Measurements from ENCODE around the gene PXDC1.
"Not testable (repeated sequence)": the region's sequence is repeated elsewhere in the genome, so short reads cannot be mapped to it uniquely, and the experiment has no call there.

Gene PXDC1

GRCh38 chr6:3768502-3768901 is 17.0 kb upstream of the PXDC1 start:
- H3K9me2 ChIP-seq (replicated peaks; ENCODE audit: low read depth, low read length): no peaks in the 10 kb centered on the region
- no peaks in the 10 kb centered on the region for H3K27me3 ChIP-seq (ENCODE audit: insufficient read depth, low read length, poor library complexity, severe bottlenecking)
- H2AFZ ChIP-seq (ENCODE audit: low read length): no peak overlapping the region
- no peak overlapping the region for H3K9ac ChIP-seq (ENCODE audit: low read depth, low read length, poor library complexity, severe bottlenecking)
- H3K36me3 ChIP-seq (ENCODE audit: insufficient read depth, low read length): no peaks in the 10 kb centered on the region
- H4K20me1 ChIP-seq (ENCODE audit: insufficient read depth, low read length, poor library complexity, severe bottlenecking): no peaks in the 10 kb centered on the region
- no peaks in the 10 kb centered on the region for H3K9me3 ChIP-seq (ENCODE audit: insufficient read depth, low read depth, low read length)
- H3K4me1 ChIP-seq (ENCODE audit: insufficient read depth, low read length, poor library complexity, severe bottlenecking): no peaks in the 10 kb centered on the region
- no peak overlapping the region for H3K4me2 ChIP-seq (ENCODE audit: low read depth, low read length, poor library complexity, severe bottlenecking)
- no peaks in the 10 kb centered on the region for H3F3A ChIP-seq (ENCODE audit: low read depth)
- TF ChIP-seq CTCF (conservative IDR thresholded peaks at IDR 0.05; ENCODE audit: low read length) (no peak), EZH2phosphoT487 (IDR thresholded peaks at IDR 0.05; ENCODE audit: borderline replicate concordance) (no peak)
- H3K4me3 ChIP-seq (ENCODE audit: low read length, poor library complexity, severe bottlenecking): no peak overlapping the region
- H3K79me2 ChIP-seq (ENCODE audit: insufficient read depth, low read length): no peaks in the 10 kb centered on the region

- H4K20me1 ChIP-seq (ENCODE audit: insufficient read depth, low read length, poor library complexity, severe bottlenecking); H3K4me2 ChIP-seq (ENCODE audit: low read depth, low read length, poor library complexity, severe bottlenecking); H3K9me3 ChIP-seq (ENCODE audit: insufficient read depth, low read depth, low read length); H3K4me1 ChIP-seq (ENCODE audit: insufficient read depth, low read length, poor library complexity, severe bottlenecking); H2AFZ ChIP-seq (ENCODE audit: low read length); H3K4me3 ChIP-seq (ENCODE audit: low read length, poor library complexity, severe bottlenecking); H3K36me3 ChIP-seq (ENCODE audit: insufficient read depth, low read length); H3K79me2 ChIP-seq (ENCODE audit: insufficient read depth, low read length); H3K9ac ChIP-seq (ENCODE audit: low read depth, low read length, poor library complexity, severe bottlenecking); H3K27me3 ChIP-seq (ENCODE audit: insufficient read depth, low read length, poor library complexity, severe bottlenecking); H3F3A ChIP-seq (ENCODE audit: low read depth); H3K9me2 ChIP-seq (replicated peaks; ENCODE audit: low read depth, low read length): not testable (repeated sequence)
Observed at GRCh38 chr6:3767483-3767882, 16.0 kb upstream of the PXDC1 start.

- H3F3A ChIP-seq (ENCODE audit: low read depth): no peaks in the 10 kb centered on the region
- no peaks in the 10 kb centered on the region for H3K9me2 ChIP-seq (replicated peaks; ENCODE audit: low read depth, low read length)
- no peaks in the 10 kb centered on the region for H3K79me2 ChIP-seq (ENCODE audit: insufficient read depth, low read length)
- no peaks in the 10 kb centered on the region for H3K9me3 ChIP-seq (ENCODE audit: insufficient read depth, low read depth, low read length)
- H3K4me3 ChIP-seq (ENCODE audit: low read length, poor library complexity, severe bottlenecking): no peak overlapping the region
- TF ChIP-seq EZH2phosphoT487 (IDR thresholded peaks at IDR 0.05; ENCODE audit: borderline replicate concordance) (no peak), CTCF (conservative IDR thresholded peaks at IDR 0.05; ENCODE audit: low read length) (no peak)
- H3K36me3 ChIP-seq (ENCODE audit: insufficient read depth, low read length): no peaks in the 10 kb centered on the region
- no peaks in the 10 kb centered on the region for H3K27me3 ChIP-seq (ENCODE audit: insufficient read depth, low read length, poor library complexity, severe bottlenecking)
- H3K9ac ChIP-seq (ENCODE audit: low read depth, low read length, poor library complexity, severe bottlenecking): no peak overlapping the region
- no peak overlapping the region for H3K4me2 ChIP-seq (ENCODE audit: low read depth, low read length, poor library complexity, severe bottlenecking)
- H3K4me1 ChIP-seq (ENCODE audit: insufficient read depth, low read length, poor library complexity, severe bottlenecking): no peaks in the 10 kb centered on the region
- H4K20me1 ChIP-seq (ENCODE audit: insufficient read depth, low read length, poor library complexity, severe bottlenecking): no peaks in the 10 kb centered on the region
- H2AFZ ChIP-seq (ENCODE audit: low read length): no peak overlapping the region
Observed at GRCh38 chr6:3766214-3766613, 14.7 kb upstream of the PXDC1 start.

GRCh38 chr6:3765415-3765814 is 13.9 kb upstream of the PXDC1 start:
- H3K4me1 ChIP-seq (ENCODE audit: insufficient read depth, low read length, poor library complexity, severe bottlenecking): no peaks in the 10 kb centered on the region
- no peak overlapping the region for H2AFZ ChIP-seq (ENCODE audit: low read length)
- H3K9me3 ChIP-seq (ENCODE audit: insufficient read depth, low read depth, low read length): no peaks in the 10 kb centered on the region
- no peaks in the 10 kb centered on the region for H4K20me1 ChIP-seq (ENCODE audit: insufficient read depth, low read length, poor library complexity, severe bottlenecking)
- H3K79me2 ChIP-seq (ENCODE audit: insufficient read depth, low read length): no peaks in the 10 kb centered on the region
- no peaks in the 10 kb centered on the region for H3K9me2 ChIP-seq (replicated peaks; ENCODE audit: low read depth, low read length)
- TF ChIP-seq CTCF (conservative IDR thresholded peaks at IDR 0.05; ENCODE audit: low read length) (no peak), EZH2phosphoT487 (IDR thresholded peaks at IDR 0.05; ENCODE audit: borderline replicate concordance) (no peak)
- H3K4me2 ChIP-seq (ENCODE audit: low read depth, low read length, poor library complexity, severe bottlenecking): no peak overlapping the region
- no peak overlapping the region for H3K4me3 ChIP-seq (ENCODE audit: low read length, poor library complexity, severe bottlenecking)
- no peaks in the 10 kb centered on the region for H3K27me3 ChIP-seq (ENCODE audit: insufficient read depth, low read length, poor library complexity, severe bottlenecking)
- no peak overlapping the region for H3K9ac ChIP-seq (ENCODE audit: low read depth, low read length, poor library complexity, severe bottlenecking)
- no peaks in the 10 kb centered on the region for H3K36me3 ChIP-seq (ENCODE audit: insufficient read depth, low read length)
- no peaks in the 10 kb centered on the region for H3F3A ChIP-seq (ENCODE audit: low read depth)

Measured in Loucy (cell line).